SU-DHL-6 (cell line): Measurements from ENCODE around the gene NIN.

Experiments used
- EZH2phosphoT487 ChIP-seq: fragments of 200-600 bp; sonication (generic), shearing (Covaris generic); conservative IDR thresholded peaks from 2 replicates; pipeline ENCODE4 v1.6.1; 2018; ENCODE audit warnings: mild to moderate bottlenecking, antibody characterized with exemption, low read length, moderate library complexity, mixed read lengths
- TF ChIP-seq, protein P1 (sequence below): fragments of 200-600 bp; sonication (generic); IDR thresholded peaks from one replicate; pipeline ENCODE4 v1.5.1; 2017; ENCODE audit warnings: antibody characterized with exemption, mild to moderate bottlenecking, low read length, moderate library complexity; ENCODE audit not compliant: insufficient read depth, poor library complexity, severe bottlenecking

DNA sequence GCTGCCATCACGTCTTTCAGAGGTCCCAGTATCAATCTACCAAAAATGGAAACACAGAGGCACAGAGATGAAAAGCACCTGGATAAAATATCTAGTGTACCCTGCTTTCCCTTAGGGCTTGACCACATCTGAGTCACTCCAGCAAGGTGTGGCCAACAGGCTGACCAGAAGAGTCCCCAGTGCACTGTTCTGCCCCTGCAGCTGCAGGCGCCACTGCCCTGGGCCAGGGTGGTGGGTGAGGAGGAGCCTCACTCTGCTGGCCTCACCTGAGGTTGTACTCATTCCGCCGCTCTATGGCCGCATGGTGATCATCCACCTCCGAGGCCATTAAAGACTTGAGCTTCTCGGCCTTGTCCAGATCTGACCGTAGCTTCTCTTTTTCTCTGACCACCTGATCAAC lies 60.4 kb downstream of the NIN start:
- TF ChIP-seq, protein P1, sequence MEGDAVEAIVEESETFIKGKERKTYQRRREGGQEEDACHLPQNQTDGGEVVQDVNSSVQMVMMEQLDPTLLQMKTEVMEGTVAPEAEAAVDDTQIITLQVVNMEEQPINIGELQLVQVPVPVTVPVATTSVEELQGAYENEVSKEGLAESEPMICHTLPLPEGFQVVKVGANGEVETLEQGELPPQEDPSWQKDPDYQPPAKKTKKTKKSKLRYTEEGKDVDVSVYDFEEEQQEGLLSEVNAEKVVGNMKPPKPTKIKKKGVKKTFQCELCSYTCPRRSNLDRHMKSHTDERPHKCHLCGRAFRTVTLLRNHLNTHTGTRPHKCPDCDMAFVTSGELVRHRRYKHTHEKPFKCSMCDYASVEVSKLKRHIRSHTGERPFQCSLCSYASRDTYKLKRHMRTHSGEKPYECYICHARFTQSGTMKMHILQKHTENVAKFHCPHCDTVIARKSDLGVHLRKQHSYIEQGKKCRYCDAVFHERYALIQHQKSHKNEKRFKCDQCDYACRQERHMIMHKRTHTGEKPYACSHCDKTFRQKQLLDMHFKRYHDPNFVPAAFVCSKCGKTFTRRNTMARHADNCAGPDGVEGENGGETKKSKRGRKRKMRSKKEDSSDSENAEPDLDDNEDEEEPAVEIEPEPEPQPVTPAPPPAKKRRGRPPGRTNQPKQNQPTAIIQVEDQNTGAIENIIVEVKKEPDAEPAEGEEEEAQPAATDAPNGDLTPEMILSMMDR = no peak
- TF ChIP-seq EZH2phosphoT487 = no peak
